HepG2 (cell line): Measurements from ENCODE around the gene CKAP5. TPM values are rescaled to one million over a fixed set of nuclear protein-coding genes. Genes with fewer than 3 reads are reported as not detected.

Experiments used
- ARID4A ChIP-seq: sonication (generic); formaldehyde crosslinking; IDR thresholded peaks from 2 replicates; pipeline ENCODE4 v1.5.0; 2020; ENCODE audit warnings: mild to moderate bottlenecking, missing genetic modification reagents, borderline replicate concordance
- DPF2 ChIP-seq: sonication (generic); formaldehyde crosslinking; IDR thresholded peaks from 2 replicates; pipeline ENCODE4 v1.4.0; 2020; ENCODE audit warnings: mild to moderate bottlenecking, low read depth, missing genetic modification reagents, borderline replicate concordance
- FOSL1 ChIP-seq: sonication (generic); formaldehyde crosslinking; IDR thresholded peaks from 2 replicates; pipeline ENCODE4 v1.9.0; 2021; ENCODE audit warnings: missing genetic modification reagents, borderline replicate concordance
- FOXC1 ChIP-seq: sonication (generic); formaldehyde crosslinking; IDR thresholded peaks from 2 replicates; pipeline ENCODE4 v1.8.0; 2022; ENCODE audit warnings: mild to moderate bottlenecking, missing genetic modification reagents, borderline replicate concordance
- GATA4 ChIP-seq: sonication (generic); IDR thresholded peaks from 2 replicates; pipeline ENCODE4 v1.6.1; 2016; ENCODE audit warnings: antibody characterized with exemption, low read depth, borderline replicate concordance
- GATAD1 ChIP-seq: IDR thresholded peaks from 2 replicates; pipeline ENCODE4 v1.6.1; 2016; ENCODE audit warnings: missing genetic modification reagents, missing compliant biosample characterization
- HHEX ChIP-seq: IDR thresholded peaks from 2 replicates; pipeline ENCODE4 v1.6.1; 2016; ENCODE audit warnings: control low read depth
- HNRNPL ChIP-seq: fragments of 200-400 bp; formaldehyde crosslinking; IDR thresholded peaks from 2 replicates; pipeline ENCODE4 v1.6.1; 2017; ENCODE audit warnings: mild to moderate bottlenecking, low read depth, low read length
- IKZF4 ChIP-seq: sonication (generic); formaldehyde crosslinking; IDR thresholded peaks from 2 replicates; pipeline ENCODE4 v1.5.1; 2020; ENCODE audit warnings: borderline replicate concordance, mild to moderate bottlenecking, low read depth, missing genetic modification reagents; ENCODE audit errors: not compliant biosample characterization
- KAT2B ChIP-seq: fragments of 150-350 bp; IDR thresholded peaks from 2 replicates; pipeline ENCODE4 v1.6.1; 2014; ENCODE audit warnings: low read depth, low read length, borderline replicate concordance
- MBNL3 ChIP-seq: fragments of 250-450 bp; sonication (Bioruptor Pico); conservative IDR thresholded peaks from 2 replicates; pipeline ENCODE4 v1.8.0; 2022; ENCODE audit warnings: mild to moderate bottlenecking, inconsistent platforms
- MTF1 ChIP-seq: sonication (generic); formaldehyde crosslinking; IDR thresholded peaks from 2 replicates; pipeline ENCODE4 v1.5.0; 2020; ENCODE audit warnings: missing genetic modification reagents
- NONO ChIP-seq, 2 experiments: fragments of 450-650 bp in 1 of 2; sonication (generic) in 1 of 2; formaldehyde crosslinking in 1 of 2; IDR thresholded peaks in 1 of 2; conservative IDR thresholded peaks in 1 of 2; 2 replicates each; pipeline versions ENCODE4 v1.6.1 to v1.8.0; 2017 to 2022; ENCODE audit warnings: mild to moderate bottlenecking in 1 of 2, missing genetic modification reagents in 1 of 2, moderate library complexity in 1 of 2
- RAD21 ChIP-seq: fragments of 450-650 bp; formaldehyde crosslinking; IDR thresholded peaks from 2 replicates; pipeline ENCODE4 v1.5.0; 2020; ENCODE audit warnings: mild to moderate bottlenecking
- SOX5 ChIP-seq: IDR thresholded peaks from 2 replicates; pipeline ENCODE4 v1.6.1; 2016; ENCODE audit warnings: borderline replicate concordance
- YY1 ChIP-seq: IDR thresholded peaks from 2 replicates; pipeline ENCODE4 v1.6.1; 2011; ENCODE audit warnings: low read length, low read depth, moderate library complexity, mild to moderate bottlenecking; ENCODE audit not compliant: insufficient read depth, insufficient replicate concordance
- ZNF264 ChIP-seq: sonication (generic); formaldehyde crosslinking; IDR thresholded peaks from 2 replicates; pipeline ENCODE4 v1.4.0; 2020; ENCODE audit warnings: missing genetic modification reagents
- ZNF292 ChIP-seq: sonication (generic); formaldehyde crosslinking; IDR thresholded peaks from 2 replicates; pipeline ENCODE4 v1.8.1; 2022; ENCODE audit warnings: mild to moderate bottlenecking, low read depth, missing genetic modification reagents, borderline replicate concordance
- ZNF598 ChIP-seq: sonication (generic); formaldehyde crosslinking; IDR thresholded peaks from 2 replicates; pipeline ENCODE4 v1.5.1; 2020; ENCODE audit warnings: mild to moderate bottlenecking, missing genetic modification reagents, borderline replicate concordance
- ZNF776 ChIP-seq: sonication (generic); formaldehyde crosslinking; IDR thresholded peaks from 2 replicates; pipeline ENCODE4 v1.4.0; 2020; ENCODE audit warnings: mild to moderate bottlenecking, missing genetic modification reagents
- polyA plus RNA-seq, 8 experiments: library from polyadenylated mRNA; depleted of rRNA in 3 of 8; stranded (reverse) in 7 of 8; unstranded in 1 of 8; fragments of >200 nt; fragmentation: Illumina TruSeq in 4 of 8; extraction: Trizol in 4 of 8; gene quantifications; 2 replicates each; pipeline versions ENCODE4 v1.2.1 to v1.2.3, GENCODE V29; 2011 to 2016; ENCODE audit warnings: low read depth in 4 of 8, missing spikeins in 1 of 8, mixed read lengths in 1 of 8; ENCODE audit not compliant: insufficient read depth in 1 of 8
- total RNA-seq, 5 experiments: library from RNA; depleted of rRNA; stranded (reverse); fragments of >200 nt; fragmentation: Illumina TruSeq; extraction: Trizol; gene quantifications; 2 replicates each; pipeline ENCODE4 v1.2.3, GENCODE V29; 2016; ENCODE audit warnings: low read depth in 1 of 5
- TF ChIP-seq, protein P1 (sequence below): sonication (generic); formaldehyde crosslinking; IDR thresholded peaks from 2 replicates; pipeline ENCODE4 v1.8.0; 2023; ENCODE audit warnings: mild to moderate bottlenecking, missing genetic modification reagents

Gene CKAP5
- total and polyA plus RNA-seq, 2 of the 13 experiments (the other 11 are each of a cell fraction or from before 2014, with no cell fraction given) = 79.2 to 103 TPM

DNA sequence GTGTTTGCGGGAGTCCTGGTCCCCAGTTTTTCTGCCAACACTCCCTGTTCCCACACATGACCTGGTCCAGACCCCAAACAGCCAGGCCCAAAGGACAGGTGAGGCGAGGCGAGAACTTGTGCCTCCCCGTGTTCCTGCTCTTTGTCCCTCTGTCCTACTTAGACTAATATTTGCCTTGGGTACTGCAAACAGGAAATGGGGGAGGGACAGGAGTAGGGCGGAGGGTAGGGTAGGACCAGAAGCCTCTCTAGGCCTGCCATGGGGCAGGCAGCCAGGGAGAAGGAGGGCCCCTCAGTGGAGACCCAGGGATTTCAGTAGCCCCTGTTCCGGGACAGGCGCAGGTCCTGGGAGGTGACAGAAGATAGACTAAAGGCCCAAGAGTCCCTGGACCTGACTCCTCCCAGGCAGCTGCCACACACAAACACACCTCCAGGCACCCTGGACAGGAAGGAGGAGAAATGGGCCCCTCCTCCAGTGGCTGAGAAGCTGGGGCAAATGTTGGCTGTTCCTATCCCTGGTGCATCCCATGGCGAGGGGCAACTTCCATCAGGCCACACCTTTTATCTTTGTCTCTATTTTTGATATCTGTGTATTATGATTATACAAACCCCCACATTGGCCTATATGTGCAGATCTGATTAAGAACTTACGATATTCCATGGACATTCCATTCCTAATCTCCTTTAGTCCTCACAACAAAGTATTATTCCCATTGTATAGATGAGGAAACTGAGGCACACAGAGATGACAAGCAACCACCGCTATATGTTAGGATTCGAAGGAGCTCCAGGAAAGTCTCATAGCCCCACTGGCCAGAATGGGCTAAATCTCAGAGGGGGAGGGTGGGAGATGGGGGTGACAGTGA lies 127.7 kb downstream of the CKAP5 start (continued):
- TF ChIP-seq RAD21 (CRISPR knock-in tag) (peak; percentile 55), ZNF292 (CRISPR knock-in tag) (0 out of 2 replicates have a peak, but pooled peaks have one; percentile 50), ZNF264 (peak; percentile 60; the same call in 1 of the 2 replicates), FOSL1 (CRISPR knock-in tag) (no peak), MTF1 (no peak), IKZF4 (CRISPR knock-in tag) (no peak), ARID4A (CRISPR knock-in tag) (peak; percentile 73), SOX5 (CRISPR knock-in tag) (peak; percentile 95), DPF2 (peak; percentile 95), GATA4 (peak; percentile 24; the same call in 1 of the 2 replicates), HNRNPL (peak; percentile 63; the same call in 1 of the 2 replicates), GATAD1 (CRISPR knock-in tag) (peak; percentile 69), YY1 (no peak), NONO (IDR thresholded peaks at IDR 0.05) (no peak), NONO (CRISPR knock-in tag; conservative IDR thresholded peaks at IDR 0.05) (peak; percentile 96), KAT2B (no peak), ZNF598 (CRISPR knock-in tag) (no peak), MBNL3 (no peak), FOXC1 (peak; percentile 91), ZNF776 (no peak), HHEX (peak; percentile 71)
- TF ChIP-seq, protein P1, sequence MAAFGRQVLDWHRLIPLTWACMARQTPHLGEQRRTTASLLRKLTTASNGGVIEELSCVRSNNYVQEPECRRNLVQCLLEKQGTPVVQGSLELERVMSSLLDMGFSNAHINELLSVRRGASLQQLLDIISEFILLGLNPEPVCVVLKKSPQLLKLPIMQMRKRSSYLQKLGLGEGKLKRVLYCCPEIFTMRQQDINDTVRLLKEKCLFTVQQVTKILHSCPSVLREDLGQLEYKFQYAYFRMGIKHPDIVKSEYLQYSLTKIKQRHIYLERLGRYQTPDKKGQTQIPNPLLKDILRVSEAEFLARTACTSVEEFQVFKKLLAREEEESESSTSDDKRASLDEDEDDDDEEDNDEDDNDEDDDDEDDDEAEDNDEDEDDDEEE = no peak
